HEK293T (cell line): ENCODE data around the gene SGSH.

Source experiments
- ARNT ChIP-seq: fragments of 450-650 bp; IDR thresholded peaks from 2 replicates; pipeline ENCODE4 v1.6.1; 2017; ENCODE audit warnings: mild to moderate bottlenecking
- BHLHE40 ChIP-seq: fragments of 450-650 bp; IDR thresholded peaks from 2 replicates; pipeline ENCODE4 v1.6.1; 2016; ENCODE audit warnings: mild to moderate bottlenecking, moderate library complexity, borderline replicate concordance
- CTBP1 ChIP-seq: fragments of 450-650 bp; IDR thresholded peaks from 2 replicates; pipeline ENCODE4 v1.6.1; 2016; ENCODE audit warnings: borderline replicate concordance
- ELF4 ChIP-seq: fragments of 450-650 bp; IDR thresholded peaks from 2 replicates; pipeline ENCODE4 v1.6.1; 2017; ENCODE audit warnings: antibody characterized with exemption
- FOXA1 ChIP-seq: fragments of 450-650 bp; IDR thresholded peaks from 2 replicates; pipeline ENCODE4 v1.6.1; 2016; ENCODE audit warnings: mild to moderate bottlenecking
- FOXM1 ChIP-seq: fragments of 450-650 bp; IDR thresholded peaks from 2 replicates; pipeline ENCODE4 v1.6.1; 2017; ENCODE audit warnings: mild to moderate bottlenecking, borderline replicate concordance
- HDGF ChIP-seq: fragments of 450-650 bp; IDR thresholded peaks from 2 replicates; pipeline ENCODE4 v1.6.1; 2017; ENCODE audit warnings: antibody characterized with exemption, borderline replicate concordance
- LEF1 ChIP-seq: fragments of 450-650 bp; IDR thresholded peaks from 2 replicates; pipeline ENCODE4 v1.6.1; 2017; ENCODE audit warnings: mild to moderate bottlenecking, borderline replicate concordance
- NFRKB ChIP-seq: fragments of 450-650 bp; IDR thresholded peaks from 2 replicates; pipeline ENCODE4 v1.6.1; 2016; ENCODE audit warnings: mild to moderate bottlenecking, moderate library complexity
- PKNOX1 ChIP-seq: fragments of 450-650 bp; IDR thresholded peaks from 2 replicates; pipeline ENCODE4 v1.6.1; 2016
- SP1 ChIP-seq: fragments of 450-650 bp; IDR thresholded peaks from 2 replicates; pipeline ENCODE4 v1.6.1; 2017
- SUZ12 ChIP-seq: fragments of 450-650 bp; IDR thresholded peaks from 2 replicates; pipeline ENCODE4 v1.6.1; 2016; ENCODE audit warnings: mild to moderate bottlenecking
- TARDBP ChIP-seq: fragments of 450-650 bp; IDR thresholded peaks from 2 replicates; pipeline ENCODE4 v1.6.1; 2016
- ZNF384 ChIP-seq: fragments of 450-650 bp; IDR thresholded peaks from 2 replicates; pipeline ENCODE4 v1.6.1; 2016

- no peak for TF ChIP-seq ELF4
- no peak for TF ChIP-seq SP1
- TF ChIP-seq BHLHE40, result no peak
- TF ChIP-seq FOXA1, result no peak
- TF ChIP-seq PKNOX1, result no peak
- TF ChIP-seq NFRKB, result no peak
- no peak; the same call in 1 of the 2 replicates for TF ChIP-seq FOXM1
- no peak for TF ChIP-seq SUZ12
- no peak for TF ChIP-seq ZNF384
- no peak for TF ChIP-seq TARDBP
- no peak for TF ChIP-seq LEF1
- TF ChIP-seq HDGF, result no peak
- TF ChIP-seq CTBP1, result no peak
- no peak for TF ChIP-seq ARNT
These were observed 40.6 kb upstream of the SGSH start, which contains the start of gene RNF213 for GRCh38 chr17:80260791-80261158.
